ENCODE measurements around the gene HCLS1.
A peak's percentile ranks its signal among the peaks of the same experiment; 100 is the strongest.

HCLS1 gene

DNA sequence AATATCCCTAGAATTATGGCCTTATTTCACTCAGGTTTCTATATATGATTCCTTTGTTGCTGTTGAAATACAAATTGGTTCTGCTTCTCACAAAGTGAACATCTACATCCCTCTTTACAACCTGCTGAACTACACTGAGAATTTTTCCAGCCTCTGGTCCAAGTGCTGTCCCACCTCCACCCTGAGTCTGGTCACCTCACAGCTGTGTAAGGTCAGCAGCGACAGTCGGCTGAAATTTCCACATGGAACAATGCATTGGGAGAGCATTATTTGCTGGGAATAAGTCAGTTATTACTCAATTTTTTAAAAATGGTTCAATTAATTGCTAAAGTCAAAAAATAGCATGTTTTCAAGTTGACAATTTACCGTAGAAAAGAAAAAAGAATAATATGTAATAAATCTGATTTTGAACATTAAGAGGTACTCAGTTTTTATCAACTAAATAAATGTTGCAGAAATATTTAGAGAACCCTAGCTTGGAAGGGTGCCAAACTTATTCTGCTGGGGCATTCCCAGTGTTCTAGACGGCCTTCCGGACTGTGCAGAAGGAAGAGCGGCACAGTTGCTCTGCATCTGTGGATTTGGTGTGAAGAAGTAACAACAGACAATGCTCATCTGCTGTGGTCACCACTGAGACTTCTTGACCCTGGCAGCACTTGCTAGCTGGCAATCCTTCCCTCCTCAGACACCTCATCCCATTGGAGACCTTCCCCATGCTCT is 1.8 kb downstream of the HCLS1 start:
- H3K4me3 ChIP-seq (ENCODE audit: low read depth, low read length) = peak overlapping the region; percentile 56
- TF ChIP-seq CTCF (IDR thresholded peaks at IDR 0.05; ENCODE audit: insufficient read depth, low read depth, low read length, missing control alignments) = no peak
- no peak for DNase-seq (ENCODE audit: low read depth)

- H3K4me3 ChIP-seq (ENCODE audit: low read depth, low read length) = peak overlapping the region; percentile 22; the same call in 1 of the 2 replicates
- TF ChIP-seq CTCF (IDR thresholded peaks at IDR 0.05; ENCODE audit: insufficient read depth, low read depth, low read length, missing control alignments) = no peak
- peak; percentile 68 for DNase-seq (ENCODE audit: low read depth)
Observed at GRCh38 chr3:121654493-121655385, 6.0 kb downstream of the HCLS1 start.

GRCh38 chr3:121651684-121652083 is 9.0 kb downstream of the HCLS1 start:
- TF ChIP-seq CTCF (IDR thresholded peaks at IDR 0.05; ENCODE audit: insufficient read depth, low read depth, low read length, missing control alignments) = no peak
- DNase-seq (ENCODE audit: low read depth) = no peak
- H3K4me3 ChIP-seq (ENCODE audit: low read depth, low read length) = no peak overlapping the region

DNA sequence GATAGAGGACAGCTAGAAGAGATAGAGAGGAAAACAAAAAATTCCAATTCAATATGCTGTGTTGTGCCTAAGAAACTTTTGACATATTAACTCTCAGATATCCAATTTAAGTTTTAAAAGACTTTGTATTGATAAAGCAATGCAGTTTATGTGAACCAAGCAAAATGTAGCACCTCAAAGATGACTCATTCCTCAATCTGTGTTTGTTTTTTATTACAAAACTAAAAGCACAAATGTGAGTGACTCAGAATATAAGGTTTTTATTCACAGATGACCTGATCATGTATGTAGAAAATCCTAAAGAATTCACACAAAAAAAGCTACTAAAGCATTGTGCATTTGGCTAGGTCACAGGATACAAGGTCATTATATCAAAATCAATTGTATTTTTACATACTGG is 11.1 kb downstream of the HCLS1 start:
- no peak overlapping the region for H3K4me3 ChIP-seq (ENCODE audit: low read depth, low read length)
- no peak for TF ChIP-seq CTCF (IDR thresholded peaks at IDR 0.05; ENCODE audit: insufficient read depth, low read depth, low read length, missing control alignments)
- no peak for DNase-seq (ENCODE audit: low read depth)

DNA sequence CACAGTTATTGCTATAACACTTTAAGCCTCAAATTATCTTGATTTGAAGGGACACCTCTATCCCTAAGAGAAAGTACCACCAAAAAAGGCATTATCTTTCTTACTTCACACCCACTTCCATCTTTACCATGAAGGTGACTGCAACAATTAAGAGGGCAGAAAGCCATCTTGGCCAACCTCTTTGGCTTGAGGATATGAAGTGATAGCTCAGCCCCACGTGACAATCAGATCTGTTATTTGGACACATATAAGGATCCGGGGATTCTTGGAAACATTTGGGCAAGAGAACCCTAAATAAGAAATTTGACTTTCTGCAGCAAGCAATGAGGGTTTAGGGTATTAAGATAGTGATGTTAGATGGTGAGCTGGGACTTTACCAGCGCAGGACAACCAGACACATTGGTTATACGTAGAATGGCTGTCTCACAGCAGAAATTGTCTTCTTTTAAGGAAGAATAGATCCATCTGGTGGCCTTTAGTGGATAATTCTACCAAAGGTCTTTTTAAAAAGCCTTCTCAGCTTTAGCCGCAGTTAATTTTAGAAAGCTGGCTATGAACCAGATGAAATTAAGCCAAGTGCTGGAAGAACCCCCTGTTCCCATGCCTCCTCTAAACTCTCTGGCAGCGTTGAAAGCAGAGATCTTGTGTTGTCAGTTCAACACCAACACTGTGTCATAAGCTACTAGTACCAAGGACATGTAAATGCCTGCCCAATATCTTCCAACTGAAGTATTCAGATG is 12.3 kb downstream of the HCLS1 start:
- no peak for TF ChIP-seq CTCF (IDR thresholded peaks at IDR 0.05; ENCODE audit: insufficient read depth, low read depth, low read length, missing control alignments)
- DNase-seq (ENCODE audit: low read depth) = no peak
- H3K4me3 ChIP-seq (ENCODE audit: low read depth, low read length) = no peak overlapping the region

DNA sequence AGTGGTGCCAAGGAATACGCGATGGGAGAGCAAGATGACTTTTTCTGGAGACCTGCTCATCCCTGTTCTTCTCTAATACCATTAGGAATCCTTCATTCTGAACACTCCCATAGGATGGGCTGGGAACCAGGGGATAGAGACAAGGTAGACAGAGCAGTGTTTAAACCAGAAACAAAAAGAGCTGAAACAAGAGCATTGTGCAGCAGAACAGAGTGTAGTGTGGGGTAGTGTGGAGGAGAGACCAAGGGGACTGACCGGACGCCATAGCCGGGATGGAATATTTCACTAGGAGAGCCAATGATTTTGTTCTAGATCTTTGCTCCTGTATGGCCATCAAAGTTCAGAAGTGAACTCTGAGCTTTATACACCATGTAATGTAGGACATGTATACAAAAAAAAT is 15.6 kb downstream of the HCLS1 start:
- DNase-seq (ENCODE audit: low read depth) = no peak
- no peak for TF ChIP-seq CTCF (IDR thresholded peaks at IDR 0.05; ENCODE audit: insufficient read depth, low read depth, low read length, missing control alignments)
- H3K4me3 ChIP-seq (ENCODE audit: low read depth, low read length) = no peak overlapping the region
